ENCODE results near the gene C17orf78.

DNA sequence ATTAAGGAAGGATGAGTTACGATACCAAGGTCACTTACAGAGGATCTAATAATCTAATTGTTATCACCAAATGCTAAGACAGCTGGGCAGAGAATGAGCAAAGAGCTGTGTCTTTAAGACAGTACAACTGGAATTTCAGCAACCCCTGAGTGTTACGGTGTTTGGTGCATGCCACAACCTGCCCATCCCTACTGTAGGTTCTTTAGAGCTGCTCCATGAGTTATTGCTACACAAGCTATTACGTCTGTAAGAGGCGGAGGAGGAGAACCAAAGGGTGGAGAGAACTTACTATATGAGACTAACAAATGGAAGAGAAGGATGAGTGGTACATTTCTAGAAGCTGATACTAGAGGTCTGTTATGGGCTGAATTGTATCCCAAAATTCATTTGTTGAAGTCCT, 14.2 kb upstream of the C17orf78 start:
- no peak for TF ChIP-seq POLR2A (IDR thresholded peaks at IDR 0.05)
- TF ChIP-seq, protein P1, sequence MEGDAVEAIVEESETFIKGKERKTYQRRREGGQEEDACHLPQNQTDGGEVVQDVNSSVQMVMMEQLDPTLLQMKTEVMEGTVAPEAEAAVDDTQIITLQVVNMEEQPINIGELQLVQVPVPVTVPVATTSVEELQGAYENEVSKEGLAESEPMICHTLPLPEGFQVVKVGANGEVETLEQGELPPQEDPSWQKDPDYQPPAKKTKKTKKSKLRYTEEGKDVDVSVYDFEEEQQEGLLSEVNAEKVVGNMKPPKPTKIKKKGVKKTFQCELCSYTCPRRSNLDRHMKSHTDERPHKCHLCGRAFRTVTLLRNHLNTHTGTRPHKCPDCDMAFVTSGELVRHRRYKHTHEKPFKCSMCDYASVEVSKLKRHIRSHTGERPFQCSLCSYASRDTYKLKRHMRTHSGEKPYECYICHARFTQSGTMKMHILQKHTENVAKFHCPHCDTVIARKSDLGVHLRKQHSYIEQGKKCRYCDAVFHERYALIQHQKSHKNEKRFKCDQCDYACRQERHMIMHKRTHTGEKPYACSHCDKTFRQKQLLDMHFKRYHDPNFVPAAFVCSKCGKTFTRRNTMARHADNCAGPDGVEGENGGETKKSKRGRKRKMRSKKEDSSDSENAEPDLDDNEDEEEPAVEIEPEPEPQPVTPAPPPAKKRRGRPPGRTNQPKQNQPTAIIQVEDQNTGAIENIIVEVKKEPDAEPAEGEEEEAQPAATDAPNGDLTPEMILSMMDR (IDR thresholded peaks at IDR 0.05): no peak

Measured in right lobe of liver (tissue), 4 donors.